Hematopoietic multipotent progenitor cell (in vitro differentiated cells): Measurements from ENCODE around the gene OR4K13. TPM values are rescaled to one million over a fixed set of nuclear protein-coding genes. Genes with fewer than 3 reads are reported as not detected.

ENCODE experiments used
- DNase-seq, 3 donors: peaks; one replicate each; pipeline ENCODE4 v3.0.0-alpha.2; 2011 to 2015; ENCODE audit warnings: low read depth in 2 of 3, low spot score in 2 of 3
- total RNA-seq: library from RNA; depleted of rRNA; stranded (reverse); fragments of >200 nt; gene quantifications from one replicate; pipeline ENCODE4 v1.2.3, GENCODE V29; 2012

Gene OR4K13
- total RNA-seq, result not detected

GRCh38 chr14:20035938-20036337 is at the start of gene OR4K13:
OR4K13 (minus strand) TSS chr14:20036038; CDS start chr14:20034758, 1,280 bp downstream.
- DNase-seq, result no peak

- no peak for DNase-seq
Measured at GRCh38 chr14:20059745-20060144, 23.9 kb upstream of the OR4K13 start, which contains the start of gene OR4L1. OR4L1 (plus strand) TSS chr14:20060045; CDS start chr14:20060045, 0 bp downstream.

GRCh38 chr14:20048202-20048601 is 12.4 kb upstream of the OR4K13 start:
- no peak for DNase-seq

GRCh38 chr14:20044243-20044642 is 8.4 kb upstream of the OR4K13 start:
- no peak for DNase-seq

GRCh38 chr14:20035449-20035848 is 389 bp downstream of the OR4K13 start:
- no peak for DNase-seq

- no peak for DNase-seq
Measured at GRCh38 chr14:20031058-20031457, 4.8 kb downstream of the OR4K13 start.

GRCh38 chr14:20019257-20019865 is 16.5 kb downstream of the OR4K13 start, which contains the start of gene OR4K14:
OR4K14 (minus strand) TSS chr14:20019307; CDS start chr14:20015193, 4,114 bp downstream.
- DNase-seq, result no peak

- no peak for DNase-seq
Measured at GRCh38 chr14:20008156-20008555, 27.7 kb downstream of the OR4K13 start.

GRCh38 chr14:20002319-20002718 is 33.5 kb downstream of the OR4K13 start:
- DNase-seq, result no peak

- DNase-seq, result no peak
Measured at GRCh38 chr14:20001863-20002262, 34.0 kb downstream of the OR4K13 start, which contains the start of gene OR4Q2. OR4Q2 (plus strand) TSS chr14:20002163.

GRCh38 chr14:19993438-19993837 is 42.4 kb downstream of the OR4K13 start:
- no peak for DNase-seq

Other genes starting within 250 kb of the OR4K13 start
- gene OR4N2, start 232.3 kb downstream of the OR4K13 start, total RNA-seq, result not detected
- gene OR4K2, start 160.9 kb downstream of the OR4K13 start, total RNA-seq, result under 0.01 TPM
- gene OR4K5, start 115.4 kb downstream of the OR4K13 start, total RNA-seq, result under 0.01 TPM
- gene OR4K1, start 105.1 kb downstream of the OR4K13 start, total RNA-seq, result not detected
- gene OR4K15, start 60.4 kb downstream of the OR4K13 start, total RNA-seq, result under 0.01 TPM
- not detected for gene OR4Q2, start 33.9 kb downstream of the OR4K13 start, total RNA-seq
- not detected for gene OR4K14, start 16.7 kb downstream of the OR4K13 start, total RNA-seq
- gene OR4L1, start 24.0 kb upstream of the OR4K13 start, total RNA-seq, result not detected
- not detected for gene OR4K17, start 74.7 kb upstream of the OR4K13 start, total RNA-seq
- gene OR4N5, start 102.8 kb upstream of the OR4K13 start, total RNA-seq, result not detected
- not detected for gene OR11G2, start 154.9 kb upstream of the OR4K13 start, total RNA-seq
- gene OR11H6, start 187.7 kb upstream of the OR4K13 start, total RNA-seq, result under 0.01 TPM
- gene OR11H7, start 192.9 kb upstream of the OR4K13 start, total RNA-seq, result not detected
- under 0.01 TPM for gene OR11H4, start 203.2 kb upstream of the OR4K13 start, total RNA-seq